PC-9 (cell line): ENCODE data around the gene USP53. TPM values are rescaled to one million over a fixed set of nuclear protein-coding genes. Genes with fewer than 3 reads are reported as not detected.

ENCODE experiments used
- BruUV-seq: library from RNA; stranded (reverse); fragments of 400-500 nt; replicated peaks from 2 replicates; lab custom pipeline; 2021; lab: Mats Ljungman, UMichigan
- CTCF ChIA-PET: fragments of 300-600 bp; sonication (Branson Sonifier 250); formaldehyde crosslinking; loops from one replicate; lab custom pipeline; 2022; ENCODE audit warnings: antibody characterized with exemption; lab: Charles Lee
- POLR2A ChIA-PET: fragments of 300-600 bp; sonication (Branson Sonifier 250); formaldehyde crosslinking; loops from one replicate; lab custom pipeline; 2022; ENCODE audit warnings: antibody characterized with exemption; ENCODE audit not compliant: unreplicated experiment; lab: Charles Lee
- DNase-seq, 2 experiments: peaks; one replicate each; pipeline versions ENCODE4 v3.0.0 to v3.0.0-alpha.2; 2015 to 2022; ENCODE audit warnings: mixed read lengths in 1 of 2
- H2AFZ ChIP-seq: fragments of 200-600 bp; sonication (generic); 2 replicates; pipeline ENCODE4 v1.8.1; 2017; ENCODE audit warnings: antibody characterized with exemption
- H3F3A ChIP-seq: fragments of 200-600 bp; sonication (generic); 2 replicates; pipeline ENCODE4 v1.8.1; 2017; ENCODE audit warnings: antibody characterized with exemption, mild to moderate bottlenecking, low read depth; ENCODE audit not compliant: insufficient read depth
- H3K27ac ChIP-seq: fragments of 200-600 bp; sonication (generic); 2 replicates; pipeline ENCODE4 v1.6.1; 2016; ENCODE audit warnings: mixed run types
- H3K27me3 ChIP-seq: fragments of 200-600 bp; sonication (generic); 2 replicates; pipeline ENCODE4 v1.6.1; 2016; ENCODE audit warnings: low read depth, mixed run types; ENCODE audit not compliant: insufficient read depth
- H3K36me3 ChIP-seq: fragments of 200-600 bp; sonication (generic); 2 replicates; pipeline ENCODE4 v1.6.1; 2016; ENCODE audit warnings: low read depth, mixed run types
- H3K4me1 ChIP-seq: fragments of 200-600 bp; sonication (generic); replicated peaks from 2 replicates; pipeline ENCODE4 v1.6.1; 2016; ENCODE audit warnings: mixed run types; ENCODE audit not compliant: insufficient read depth
- H3K4me2 ChIP-seq: fragments of 200-600 bp; sonication (generic); 2 replicates; pipeline ENCODE4 v1.6.1; 2017; ENCODE audit warnings: mixed run types
- H3K4me3 ChIP-seq: fragments of 200-600 bp; sonication (generic); 2 replicates; pipeline ENCODE4 v1.6.1; 2016; ENCODE audit warnings: mixed run types
- H3K79me2 ChIP-seq: fragments of 200-600 bp; sonication (generic); 2 replicates; pipeline ENCODE4 v1.6.1; 2017; ENCODE audit warnings: low read depth, mixed run types
- H3K9me2 ChIP-seq: fragments of 200-600 bp; sonication (generic); 2 replicates; pipeline ENCODE4 v1.8.1; 2017; ENCODE audit warnings: mild to moderate bottlenecking; ENCODE audit not compliant: insufficient read depth
- H3K9me3 ChIP-seq: fragments of 200-600 bp; sonication (generic); 2 replicates; pipeline ENCODE4 v1.8.1; 2016; ENCODE audit warnings: low read depth; ENCODE audit not compliant: insufficient read depth
- H4K20me1 ChIP-seq: fragments of 200-600 bp; sonication (generic); 2 replicates; pipeline ENCODE4 v1.8.1; 2017; ENCODE audit not compliant: insufficient read depth
- EZH2 ChIP-seq: fragments of 200-600 bp; sonication (generic); IDR thresholded peaks from 2 replicates; pipeline ENCODE4 v1.8.0; 2017; ENCODE audit warnings: antibody characterized with exemption, low read depth
- intact Hi-C: fragments of 100-400 bp; cut with micrococcal nuclease; formaldehyde crosslinking; loops from one replicate; pipeline ENCODE4 v1.10.0; 2022; ENCODE audit not compliant: unreplicated experiment
- total RNA-seq: library from RNA; stranded (reverse); gene quantifications from 2 replicates; pipeline ENCODE4 v1.2.3, GENCODE V29; 2021
- TF ChIP-seq, protein P1 (sequence below): fragments of 200-600 bp; sonication (generic); conservative IDR thresholded peaks from 2 replicates; pipeline ENCODE4 v1.6.1; 2017; ENCODE audit warnings: mixed run types, antibody characterized with exemption, mild to moderate bottlenecking, moderate library complexity

The USP53 gene
- total RNA-seq, 1 experiment from 2014 or later, result 19.3 TPM

DNA sequence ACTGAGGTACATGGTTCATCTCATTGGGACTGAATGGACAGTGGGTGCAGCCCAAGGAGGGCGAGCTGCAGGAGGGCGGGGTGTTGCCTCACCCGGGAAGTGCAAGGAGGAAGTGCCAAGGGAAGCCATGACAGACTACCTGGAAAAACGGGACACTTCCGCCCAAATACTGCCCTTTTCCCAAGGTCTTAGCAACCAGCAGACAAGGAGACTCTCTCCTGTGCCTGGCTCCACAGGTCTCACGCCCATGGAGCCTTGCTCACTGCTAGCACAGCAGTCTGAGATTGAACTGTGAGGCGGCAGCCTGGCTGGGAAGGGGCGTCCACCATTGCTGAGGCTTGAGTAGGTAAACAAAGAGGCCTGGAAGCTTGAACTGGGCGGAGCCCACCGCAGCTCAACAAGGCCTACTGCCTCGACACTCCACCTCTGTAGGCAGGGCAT lies 14.7 kb upstream of the USP53 start:
- Histone ChIP-seq H2AFZ (no peak overlapping the region), H3K4me1 (no peaks in the 10 kb centered on the region), H3K9me3 (no peaks in the 10 kb centered on the region; the same call in 1 of the 2 replicates), H3K4me2 (no peak overlapping the region), H3K9me2 (no peaks in the 10 kb centered on the region), H3K79me2 (no peaks in the 10 kb centered on the region), H3K27me3 (no peaks in the 10 kb centered on the region), H4K20me1 (no peaks in the 10 kb centered on the region), H3K27ac (no peak overlapping the region), H3F3A (no peaks in the 10 kb centered on the region), H3K36me3 (no peaks in the 10 kb centered on the region), H3K4me3 (no peak overlapping the region)
- ChIA-PET CTCF (no interaction called here), POLR2A (no interaction called here)
- no TSS peak for BruUV-seq
- DNase-seq, result no peak
- intact Hi-C loops, result no loop called here
- TF ChIP-seq, protein P1, sequence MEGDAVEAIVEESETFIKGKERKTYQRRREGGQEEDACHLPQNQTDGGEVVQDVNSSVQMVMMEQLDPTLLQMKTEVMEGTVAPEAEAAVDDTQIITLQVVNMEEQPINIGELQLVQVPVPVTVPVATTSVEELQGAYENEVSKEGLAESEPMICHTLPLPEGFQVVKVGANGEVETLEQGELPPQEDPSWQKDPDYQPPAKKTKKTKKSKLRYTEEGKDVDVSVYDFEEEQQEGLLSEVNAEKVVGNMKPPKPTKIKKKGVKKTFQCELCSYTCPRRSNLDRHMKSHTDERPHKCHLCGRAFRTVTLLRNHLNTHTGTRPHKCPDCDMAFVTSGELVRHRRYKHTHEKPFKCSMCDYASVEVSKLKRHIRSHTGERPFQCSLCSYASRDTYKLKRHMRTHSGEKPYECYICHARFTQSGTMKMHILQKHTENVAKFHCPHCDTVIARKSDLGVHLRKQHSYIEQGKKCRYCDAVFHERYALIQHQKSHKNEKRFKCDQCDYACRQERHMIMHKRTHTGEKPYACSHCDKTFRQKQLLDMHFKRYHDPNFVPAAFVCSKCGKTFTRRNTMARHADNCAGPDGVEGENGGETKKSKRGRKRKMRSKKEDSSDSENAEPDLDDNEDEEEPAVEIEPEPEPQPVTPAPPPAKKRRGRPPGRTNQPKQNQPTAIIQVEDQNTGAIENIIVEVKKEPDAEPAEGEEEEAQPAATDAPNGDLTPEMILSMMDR, result no peak
- TF ChIP-seq EZH2, result no peak

DNA sequence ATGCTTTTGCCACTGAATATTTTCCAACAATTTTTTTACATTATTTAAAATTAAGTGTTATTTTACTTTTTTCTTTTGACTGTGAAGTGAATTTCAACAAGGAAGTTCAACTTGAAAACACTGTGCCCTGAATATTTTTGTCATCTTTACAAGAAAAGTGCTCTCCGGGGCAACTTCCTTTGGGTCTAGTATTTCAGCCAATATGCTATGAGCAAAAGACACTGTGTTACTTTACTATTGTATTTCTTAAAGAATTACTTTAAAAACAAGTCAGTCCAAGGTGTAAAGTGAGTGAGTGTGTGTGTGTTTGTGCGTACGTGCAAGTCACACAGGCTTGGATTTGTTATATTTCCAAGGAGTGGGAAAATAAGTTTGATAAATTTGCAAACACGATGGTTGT lies 7.6 kb upstream of the USP53 start:
- H3K27ac ChIP-seq, result no peak overlapping the region

DNA sequence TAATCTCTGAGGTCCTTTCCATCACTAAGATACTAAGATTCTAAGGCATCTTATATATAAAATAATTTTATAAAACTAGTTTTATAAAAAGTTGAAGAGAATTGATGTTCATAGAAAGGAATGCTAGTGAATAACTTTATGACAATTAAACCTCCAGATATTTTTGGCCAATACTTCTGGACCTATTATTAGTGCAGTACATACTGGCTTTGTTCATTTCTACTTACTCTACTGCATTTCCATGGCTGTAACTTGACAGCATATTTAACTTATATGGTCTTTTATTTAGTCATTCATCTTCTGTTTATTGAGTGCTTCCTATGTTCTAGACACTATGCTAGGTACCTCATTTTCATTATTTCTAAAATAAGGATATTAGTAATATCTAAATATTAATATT lies 6.8 kb upstream of the USP53 start:
- Histone ChIP-seq H3K4me2 (no peak overlapping the region), H3K9me3 (no peaks in the 10 kb centered on the region; the same call in 1 of the 2 replicates), H3F3A (peaks cover 9% of the 10 kb centered on the region), H4K20me1 (no peaks in the 10 kb centered on the region), H3K79me2 (no peaks in the 10 kb centered on the region), H2AFZ (no peak overlapping the region), H3K9me2 (no peaks in the 10 kb centered on the region), H3K4me3 (no peak overlapping the region), H3K4me1 (peaks cover 20% of the 10 kb centered on the region), H3K27me3 (no peaks in the 10 kb centered on the region), H3K27ac (no peak overlapping the region), H3K36me3 (no peaks in the 10 kb centered on the region)
- TF ChIP-seq, protein P1, result no peak
- TF ChIP-seq EZH2, result no peak
- intact Hi-C loops, result no loop called here
- DNase-seq, result no peak
- POLR2A ChIA-PET, result no interaction called here
- BruUV-seq, result no TSS peak
- CTCF ChIA-PET, result no interaction called here

More for the DNA sequence above, 7.6 kb upstream of the USP53 start:
- intact Hi-C loops, result no loop called here
- BruUV-seq, result no TSS peak
- TF ChIP-seq, protein P1, result no peak
- TF ChIP-seq EZH2, result no peak
- Histone ChIP-seq H3K36me3 (no peaks in the 10 kb centered on the region), H3K9me2 (no peaks in the 10 kb centered on the region), H2AFZ (no peak overlapping the region), H3K4me1 (peaks cover 13% of the 10 kb centered on the region), H3K79me2 (no peaks in the 10 kb centered on the region), H3K9me3 (no peaks in the 10 kb centered on the region; the same call in 1 of the 2 replicates), H3K27me3 (no peaks in the 10 kb centered on the region), H3K4me2 (no peak overlapping the region), H3K4me3 (no peak overlapping the region), H4K20me1 (no peaks in the 10 kb centered on the region), H3F3A (peaks cover 7% of the 10 kb centered on the region)
- DNase-seq, result no peak
- ChIA-PET CTCF (no interaction called here), POLR2A (no interaction called here)
